ENCODE results near the gene NHP2. TPM values are rescaled to one million over a fixed set of nuclear protein-coding genes. Genes with fewer than 3 reads are reported as not detected.
A peak's percentile ranks its signal among the peaks of the same experiment; 100 is the strongest.

The NHP2 gene
- polyA plus RNA-seq, 3 donors: 68.9 to 139 (median 108) TPM

DNA sequence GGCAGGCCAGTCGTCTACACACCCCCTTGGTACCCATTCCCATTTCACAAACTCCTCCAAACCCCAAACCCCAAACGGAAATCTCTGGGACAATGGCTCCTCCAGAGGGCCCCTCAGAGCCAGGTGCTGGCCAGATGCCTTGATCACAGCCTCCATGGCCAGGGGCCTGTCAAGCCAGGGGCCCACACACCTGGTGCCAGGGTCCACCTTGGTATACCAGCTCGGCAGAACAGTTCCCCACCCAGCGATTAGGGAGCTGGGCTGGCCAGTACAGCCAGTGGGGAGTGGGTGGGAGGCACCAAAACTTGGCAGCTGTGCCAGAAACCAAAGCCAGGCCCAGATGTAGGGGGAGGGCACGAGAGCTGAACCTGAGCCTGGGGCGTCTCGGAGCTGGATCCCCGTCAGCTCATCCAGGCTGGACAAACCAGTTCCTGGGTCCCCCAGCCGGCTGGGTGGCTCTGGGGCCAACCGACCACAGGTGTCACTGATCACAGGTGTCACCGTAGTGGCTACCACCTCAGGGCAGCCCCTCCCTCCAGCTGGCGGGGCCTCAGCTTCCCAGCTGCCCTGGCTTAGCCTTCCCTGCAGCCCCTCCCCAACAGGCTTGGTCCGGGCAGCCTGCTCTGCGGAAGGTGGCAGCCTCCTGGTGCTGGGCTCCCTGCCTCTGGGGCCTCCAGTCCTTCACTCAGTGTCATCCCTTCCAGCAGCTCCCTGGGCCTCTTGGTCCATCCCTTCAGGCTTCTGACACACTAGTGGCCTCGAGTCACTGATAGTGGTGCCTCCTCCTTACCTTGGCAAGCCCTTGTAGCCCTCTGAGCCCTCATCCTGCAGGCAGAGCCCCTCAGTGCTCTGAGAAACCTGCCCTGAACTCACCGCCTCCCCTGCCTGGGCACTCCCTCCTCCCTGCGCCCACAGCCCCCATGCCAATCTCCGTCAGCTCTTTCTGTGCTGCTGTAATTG is 29.4 kb downstream of the NHP2 start:
- peaks cover 0 to 16% of the 10 kb centered on the region in 2 donors for H3K27me3 ChIP-seq (ENCODE audit: control insufficient read depth in 2 of 2, insufficient read depth in 2 of 2, low read length in 2 of 2)
- H3K27ac Mint-ChIP-seq: peak overlapping the region in 2 of 7 donors; percentile 8 to 33
- DNase-seq: no peak
- H3K4me2 ChIP-seq (replicated peaks; ENCODE audit: extremely low read depth, low read length, poor library complexity, severe bottlenecking): no peak overlapping the region
- H3K27me3 Mint-ChIP-seq (ENCODE audit: low read depth in 3 of 3): peaks cover 14 to 36% (median 18%) of the 10 kb centered on the region in 3 donors
- H3K4me1 ChIP-seq (ENCODE audit: control insufficient read depth in 1 of 2, insufficient read depth in 2 of 2, low read length in 2 of 2): no peaks in the 10 kb centered on the region
- no peak overlapping the region for H3K4me3 ChIP-seq (replicated peaks in 1 of 3; ENCODE audit: low read depth in 2 of 3, low read length in 3 of 3)
- H3K4me1 Mint-ChIP-seq: peaks cover 8% of the 10 kb centered on the region
- H3K4me3 Mint-ChIP-seq: no peak overlapping the region
- H3K9ac ChIP-seq (ENCODE audit: insufficient read depth, low read length, poor library complexity, severe bottlenecking): no peak overlapping the region
- H3K36me3 ChIP-seq (replicated peaks in 1 of 2; ENCODE audit: control insufficient read depth in 1 of 2, insufficient read depth in 2 of 2, low read length in 2 of 2): no peaks in the 10 kb centered on the region
- no peak overlapping the region for H3K27ac ChIP-seq (ENCODE audit: low read depth in 1 of 2, low read length in 2 of 2)
- TF ChIP-seq, protein P1, sequence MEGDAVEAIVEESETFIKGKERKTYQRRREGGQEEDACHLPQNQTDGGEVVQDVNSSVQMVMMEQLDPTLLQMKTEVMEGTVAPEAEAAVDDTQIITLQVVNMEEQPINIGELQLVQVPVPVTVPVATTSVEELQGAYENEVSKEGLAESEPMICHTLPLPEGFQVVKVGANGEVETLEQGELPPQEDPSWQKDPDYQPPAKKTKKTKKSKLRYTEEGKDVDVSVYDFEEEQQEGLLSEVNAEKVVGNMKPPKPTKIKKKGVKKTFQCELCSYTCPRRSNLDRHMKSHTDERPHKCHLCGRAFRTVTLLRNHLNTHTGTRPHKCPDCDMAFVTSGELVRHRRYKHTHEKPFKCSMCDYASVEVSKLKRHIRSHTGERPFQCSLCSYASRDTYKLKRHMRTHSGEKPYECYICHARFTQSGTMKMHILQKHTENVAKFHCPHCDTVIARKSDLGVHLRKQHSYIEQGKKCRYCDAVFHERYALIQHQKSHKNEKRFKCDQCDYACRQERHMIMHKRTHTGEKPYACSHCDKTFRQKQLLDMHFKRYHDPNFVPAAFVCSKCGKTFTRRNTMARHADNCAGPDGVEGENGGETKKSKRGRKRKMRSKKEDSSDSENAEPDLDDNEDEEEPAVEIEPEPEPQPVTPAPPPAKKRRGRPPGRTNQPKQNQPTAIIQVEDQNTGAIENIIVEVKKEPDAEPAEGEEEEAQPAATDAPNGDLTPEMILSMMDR (IDR thresholded peaks at IDR 0.05): no peak
- no peaks in the 10 kb centered on the region for H3K79me2 ChIP-seq (ENCODE audit: insufficient read depth, low read length)
- 95% methylated on average over 15 of the region's 18 CpGs for whole genome bisulfite sequencing (ENCODE audit: insufficient coverage)
- H4K20me1 ChIP-seq (ENCODE audit: insufficient read depth, low read length): no peaks in the 10 kb centered on the region
- H3K9me3 ChIP-seq (replicated peaks in 1 of 2; ENCODE audit: control insufficient read depth in 1 of 2, insufficient read depth in 1 of 2, low read length in 2 of 2): no peaks in the 10 kb centered on the region
- H3K36me3 Mint-ChIP-seq: no peaks in the 10 kb centered on the region
- no peak overlapping the region for H2AFZ ChIP-seq (ENCODE audit: insufficient read depth, low read depth, low read length, poor library complexity, severe bottlenecking)
- H3K9me3 Mint-ChIP-seq: peaks cover 0 to 2% (median 0%) of the 10 kb centered on the region in 7 donors
- intact Hi-C loops (cut with micrococcal nuclease): no loop called here

DNA sequence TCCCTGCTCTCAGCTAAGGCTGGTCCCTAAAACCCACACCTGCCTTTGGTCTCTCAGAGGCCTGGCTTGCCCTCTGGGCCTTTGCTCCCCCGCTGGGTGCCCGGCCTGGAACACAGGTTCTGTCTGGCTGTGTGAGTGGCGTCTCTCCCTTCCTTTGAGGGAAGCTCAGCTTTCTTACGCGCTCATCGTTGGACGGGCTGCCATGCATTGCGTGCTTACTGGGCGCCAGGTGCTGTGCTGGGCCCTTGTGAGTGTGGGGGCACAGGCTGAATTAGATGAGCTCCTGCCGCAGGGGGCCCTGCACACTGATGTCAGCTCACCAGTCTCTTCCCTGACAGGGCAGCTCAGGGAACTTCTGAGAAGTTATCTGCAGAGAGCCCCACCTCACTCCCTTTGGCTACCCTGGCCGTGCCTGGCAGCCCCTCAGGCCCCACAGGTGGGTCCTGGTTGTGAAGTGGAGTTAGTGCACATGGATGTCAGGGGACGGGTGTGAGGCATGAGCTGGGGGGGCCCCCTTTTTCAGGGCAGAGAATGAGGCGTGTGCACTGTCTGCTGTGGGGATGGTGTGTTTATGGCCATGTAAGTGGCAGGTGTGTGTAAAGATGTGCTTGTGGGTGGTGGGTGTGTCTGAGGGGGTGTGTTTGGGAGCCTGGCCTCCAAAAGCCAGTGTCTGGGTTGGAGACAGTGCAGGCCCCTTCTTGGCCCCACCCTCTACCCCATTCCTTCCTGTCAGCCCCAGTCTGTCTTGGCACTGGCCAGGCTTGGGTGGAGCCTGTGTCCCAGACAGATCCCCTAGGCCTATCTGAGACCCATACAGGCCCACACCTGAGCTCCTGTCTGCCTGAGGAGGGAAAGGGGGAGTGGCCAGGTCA is 30.4 kb downstream of the NHP2 start:
- no peak overlapping the region for H3K4me2 ChIP-seq (replicated peaks; ENCODE audit: extremely low read depth, low read length, poor library complexity, severe bottlenecking)
- 94% methylated on average over 8 of the region's 13 CpGs for WGBS (ENCODE audit: insufficient coverage)
- intact Hi-C loops (cut with micrococcal nuclease): no loop called here
- no peak overlapping the region for H2AFZ ChIP-seq (ENCODE audit: insufficient read depth, low read depth, low read length, poor library complexity, severe bottlenecking)
- Mint-ChIP-seq H3K4me1 (peaks cover 8% of the 10 kb centered on the region), H3K9me3 (peaks cover 0 to 2% (median 0%) of the 10 kb centered on the region in 7 donors), H3K27ac (peak overlapping the region in 1 of 7 donors; percentile 33), H3K36me3 (no peaks in the 10 kb centered on the region), H3K27me3 (ENCODE audit: low read depth in 3 of 3) (peaks cover 12 to 34% (median 12%) of the 10 kb centered on the region in 3 donors), H3K4me3 (no peak overlapping the region)
- H3K36me3 ChIP-seq (replicated peaks in 1 of 2; ENCODE audit: control insufficient read depth in 1 of 2, insufficient read depth in 2 of 2, low read length in 2 of 2): no peaks in the 10 kb centered on the region
- no peak overlapping the region for H3K4me3 ChIP-seq (replicated peaks in 1 of 3; ENCODE audit: low read depth in 2 of 3, low read length in 3 of 3)
- H4K20me1 ChIP-seq (ENCODE audit: insufficient read depth, low read length): no peaks in the 10 kb centered on the region
- no peak overlapping the region for H3K27ac ChIP-seq (ENCODE audit: low read depth in 1 of 2, low read length in 2 of 2)
- no peaks in the 10 kb centered on the region for H3K4me1 ChIP-seq (ENCODE audit: control insufficient read depth in 1 of 2, insufficient read depth in 2 of 2, low read length in 2 of 2)
- no peaks in the 10 kb centered on the region for H3K9me3 ChIP-seq (replicated peaks in 1 of 2; ENCODE audit: control insufficient read depth in 1 of 2, insufficient read depth in 1 of 2, low read length in 2 of 2)
- H3K9ac ChIP-seq (ENCODE audit: insufficient read depth, low read length, poor library complexity, severe bottlenecking): no peak overlapping the region
- DNase-seq: no peak
- no peaks in the 10 kb centered on the region for H3K79me2 ChIP-seq (ENCODE audit: insufficient read depth, low read length)
- TF ChIP-seq, protein P1 (IDR thresholded peaks at IDR 0.05): no peak
- peaks cover 0 to 15% of the 10 kb centered on the region in 2 donors for H3K27me3 ChIP-seq (ENCODE audit: control insufficient read depth in 2 of 2, insufficient read depth in 2 of 2, low read length in 2 of 2)

Measured in CD14-positive monocyte (primary cell).